Esophagus (tissue), 2 donors: ENCODE results near the gene INSIG2. TPM values are rescaled to one million over a fixed set of nuclear protein-coding genes. Genes with fewer than 3 reads are reported as not detected.

ENCODE experiments used
- polyA plus RNA-seq, 2 donors: library from polyadenylated mRNA; stranded (reverse); fragments of 200-250 nt; gene quantifications; one replicate each; pipeline ENCODE4 v1.2.3, GENCODE V29; 2013
- donor health status: healthy with polysubstance abuse.
- donor health status: Bipolar disorder and iron deficiency.

The INSIG2 gene
- polyA plus RNA-seq, 2 donors, result 7.0 to 7.5 TPM

Other genes starting within 250 kb of the INSIG2 start
- 1 to 10 TPM; 5.2 to 5.3 TPM for gene CCDC93, start 74.4 kb upstream of the INSIG2 start, polyA plus RNA-seq